DOHH2 (cell line): Measurements from ENCODE around the gene ALB.

Experiments
- H3F3A ChIP-seq: fragments of 200-600 bp; sonication (generic), shearing (Covaris generic); 2 replicates; pipeline ENCODE4 v1.6.0; 2016; ENCODE audit warnings: antibody characterized with exemption, mild to moderate bottlenecking; ENCODE audit not compliant: control insufficient read depth, insufficient read depth
- H3K27ac ChIP-seq: fragments of 200-600 bp; sonication (generic); 2 replicates; pipeline ENCODE4 v1.5.1; 2014; ENCODE audit warnings: low read depth, mild to moderate bottlenecking, low read length, moderate library complexity
- H3K27me3 ChIP-seq: fragments of 200-600 bp; sonication (generic); 2 replicates; pipeline ENCODE4 v1.6.1; 2014; ENCODE audit warnings: mild to moderate bottlenecking, low read length, mixed read lengths; ENCODE audit not compliant: control insufficient read depth
- H3K36me3 ChIP-seq: fragments of 200-600 bp; sonication (generic); 2 replicates; pipeline ENCODE4 v1.6.1; 2014; ENCODE audit warnings: mild to moderate bottlenecking, low read length, moderate library complexity, mixed read lengths; ENCODE audit not compliant: control insufficient read depth
- H3K4me1 ChIP-seq: fragments of 200-600 bp; sonication (generic); 2 replicates; pipeline ENCODE4 v1.6.1; 2014; ENCODE audit warnings: mild to moderate bottlenecking, low read length, mixed read lengths; ENCODE audit not compliant: control insufficient read depth
- H3K4me2 ChIP-seq: fragments of 200-600 bp; sonication (generic); 2 replicates; pipeline ENCODE4 v1.6.0; 2014; ENCODE audit warnings: mild to moderate bottlenecking, low read length, moderate library complexity
- H3K4me3 ChIP-seq: fragments of 200-600 bp; sonication (generic); 2 replicates; pipeline ENCODE4 v1.5.1; 2014; ENCODE audit warnings: mild to moderate bottlenecking, low read length, mixed read lengths
- H3K79me2 ChIP-seq: fragments of 200-600 bp; sonication (generic); 2 replicates; pipeline ENCODE4 v1.6.1; 2014; ENCODE audit warnings: mild to moderate bottlenecking, low read length, mixed read lengths; ENCODE audit not compliant: control insufficient read depth
- H3K9me2 ChIP-seq: fragments of 200-600 bp; sonication (generic); replicated peaks from 2 replicates; pipeline ENCODE4 v1.6.1; 2014; ENCODE audit warnings: mild to moderate bottlenecking, low read length, mixed read lengths; ENCODE audit not compliant: control insufficient read depth
- H3K9me3 ChIP-seq: fragments of 200-600 bp; sonication (generic); 2 replicates; pipeline ENCODE4 v1.6.1; 2014; ENCODE audit warnings: antibody characterized with exemption, low read length, mixed read lengths; ENCODE audit not compliant: control insufficient read depth, insufficient read depth
- H4K20me1 ChIP-seq: fragments of 200-600 bp; sonication (generic); 2 replicates; pipeline ENCODE4 v1.6.0; 2014; ENCODE audit warnings: low read depth, mild to moderate bottlenecking, antibody characterized with exemption, low read length, moderate library complexity; ENCODE audit not compliant: control insufficient read depth, insufficient read depth
- CTCF ChIP-seq: fragments of 200-600 bp; sonication (generic); IDR thresholded peaks from one replicate; pipeline ENCODE4 v1.5.1; 2014; ENCODE audit warnings: antibody characterized with exemption, mild to moderate bottlenecking, low read depth, low read length; ENCODE audit not compliant: poor library complexity, severe bottlenecking
- EZH2phosphoT487 ChIP-seq: fragments of 200-600 bp; sonication (generic); IDR thresholded peaks from 2 replicates; pipeline ENCODE4 v1.6.1; 2017; ENCODE audit warnings: borderline replicate concordance, mild to moderate bottlenecking, antibody characterized with exemption, low read length, moderate library complexity, mixed read lengths

Gene ALB

GRCh38 chr4:73420615-73421014 lies 16.5 kb downstream of the ALB start:
- H3K27me3 ChIP-seq: no peaks in the 10 kb centered on the region
- H3K4me2 ChIP-seq: no peak overlapping the region
- H3K9me3 ChIP-seq: no peaks in the 10 kb centered on the region
- H3K36me3 ChIP-seq: no peaks in the 10 kb centered on the region
- no peak overlapping the region for H3K4me3 ChIP-seq
- H4K20me1 ChIP-seq: no peaks in the 10 kb centered on the region
- H3K79me2 ChIP-seq: no peaks in the 10 kb centered on the region
- TF ChIP-seq EZH2phosphoT487 (no peak), CTCF (no peak)
- no peak overlapping the region for H3K27ac ChIP-seq
- H3K9me2 ChIP-seq: no peaks in the 10 kb centered on the region
- H3F3A ChIP-seq: no peaks in the 10 kb centered on the region
- H3K4me1 ChIP-seq: no peaks in the 10 kb centered on the region

- Histone ChIP-seq H3F3A (no peaks in the 10 kb centered on the region), H4K20me1 (no peaks in the 10 kb centered on the region), H3K4me1 (no peaks in the 10 kb centered on the region), H3K27me3 (no peaks in the 10 kb centered on the region), H3K9me2 (no peaks in the 10 kb centered on the region), H3K27ac (no peak overlapping the region), H3K4me2 (no peak overlapping the region), H3K9me3 (no peaks in the 10 kb centered on the region), H3K79me2 (no peaks in the 10 kb centered on the region), H3K4me3 (no peak overlapping the region), H3K36me3 (no peaks in the 10 kb centered on the region)
- TF ChIP-seq CTCF (no peak), EZH2phosphoT487 (no peak)
Observed at GRCh38 chr4:73421708-73422457, 17.8 kb downstream of the ALB start.

- Histone ChIP-seq H3K27ac (no peak overlapping the region), H3K4me3 (no peak overlapping the region), H3K79me2 (no peaks in the 10 kb centered on the region), H3K9me2 (no peaks in the 10 kb centered on the region), H3K4me1 (no peaks in the 10 kb centered on the region), H4K20me1 (no peaks in the 10 kb centered on the region), H3K4me2 (no peak overlapping the region), H3K27me3 (no peaks in the 10 kb centered on the region), H3K36me3 (no peaks in the 10 kb centered on the region), H3K9me3 (no peaks in the 10 kb centered on the region), H3F3A (no peaks in the 10 kb centered on the region)
- TF ChIP-seq EZH2phosphoT487 (no peak), CTCF (no peak)
Observed at GRCh38 chr4:73422458-73422752, 18.3 kb downstream of the ALB start.
